NCI-H2081 (cell line): ENCODE data around the gene ZNF552.
"Not testable (repeated sequence)": the region's sequence is repeated elsewhere in the genome, so short reads cannot be mapped to it uniquely, and the experiment has no call there.

Experiments used
- DNase-seq, 2 experiments: peaks; one replicate each; lab custom pipeline; 2025; lab: John Stamatoyannopoulos, UW

The ZNF552 gene

GRCh38 chr19:57814505-57815246, at the start of gene ZNF552:
ZNF552 (minus strand) TSS chr19:57814913; CDS start chr19:57814743, 170 bp downstream.
- DNase-seq, result peak; percentile 86 to 94

- DNase-seq, result peak in 1 of 2 experiments; percentile 10
Observed at GRCh38 chr19:57862351-57862750, 47.6 kb upstream of the ZNF552 start.

- DNase-seq, result not testable (repeated sequence)
Observed at GRCh38 chr19:57854117-57854516, 39.4 kb upstream of the ZNF552 start.

GRCh38 chr19:57851812-57852603, 37.3 kb upstream of the ZNF552 start:
- not testable (repeated sequence) for DNase-seq

GRCh38 chr19:57850553-57851017, 35.9 kb upstream of the ZNF552 start:
- DNase-seq, result no peak

GRCh38 chr19:57849666-57850473, 35.2 kb upstream of the ZNF552 start, which contains the start of gene ZNF587:
ZNF587 (plus strand) TSS chr19:57849859; CDS start chr19:57850039, 180 bp downstream.
- peak; percentile 73 to 84 for DNase-seq

GRCh38 chr19:57849162-57849665, 34.5 kb upstream of the ZNF552 start:
- not testable (repeated sequence) for DNase-seq

GRCh38 chr19:57847164-57847563, 32.5 kb upstream of the ZNF552 start:
- DNase-seq, result not testable (repeated sequence)

- DNase-seq, result no peak
Observed at GRCh38 chr19:57841122-57841763, 26.5 kb upstream of the ZNF552 start.

- not testable (repeated sequence) for DNase-seq
Observed at GRCh38 chr19:57838622-57839191, 24.0 kb upstream of the ZNF552 start.

GRCh38 chr19:57836991-57837390, 22.3 kb upstream of the ZNF552 start:
- not testable (repeated sequence) for DNase-seq

- peak in 1 of 2 experiments; percentile 9 for DNase-seq
Observed at GRCh38 chr19:57830071-57830602, 15.4 kb upstream of the ZNF552 start, which contains the start of gene ZNF587B. ZNF587B (plus strand) TSS chr19:57830299; CDS start chr19:57830529, 230 bp downstream.

GRCh38 chr19:57829316-57829715, 14.6 kb upstream of the ZNF552 start:
- DNase-seq, result no peak

- no peak for DNase-seq
Observed at GRCh38 chr19:57825511-57825910, 10.8 kb upstream of the ZNF552 start.

GRCh38 chr19:57823608-57824007, 8.9 kb upstream of the ZNF552 start:
- DNase-seq, result not testable (repeated sequence)

GRCh38 chr19:57823155-57823554, 8.4 kb upstream of the ZNF552 start:
- DNase-seq, result not testable (repeated sequence)

- DNase-seq, result not testable (repeated sequence)
Observed at GRCh38 chr19:57821501-57821900, 6.8 kb upstream of the ZNF552 start.

GRCh38 chr19:57821095-57821494, 6.4 kb upstream of the ZNF552 start:
- DNase-seq, result not testable (repeated sequence)

- DNase-seq, result no peak
Observed at GRCh38 chr19:57820599-57820998, 5.9 kb upstream of the ZNF552 start.

- peak; percentile 75 to 95 for DNase-seq
Observed at GRCh38 chr19:57819475-57820148, 4.9 kb upstream of the ZNF552 start.
